NB4 (cell line): Measurements from ENCODE around the gene SLC38A6.
A peak's percentile ranks its signal among the peaks of the same experiment; 100 is the strongest.

Source experiments
- DNase-seq: peaks from one replicate; pipeline ENCODE4 v3.0.0; 2010; ENCODE audit warnings: low read depth
- H3K4me3 ChIP-seq: one replicate; pipeline ENCODE4 v1.5.1; 2011; ENCODE audit warnings: mild to moderate bottlenecking, low read depth, low read length, moderate library complexity
- MYC ChIP-seq: IDR thresholded peaks from 2 replicates; pipeline ENCODE4 v1.6.1; 2011; ENCODE audit warnings: low read depth, low read length
- POLR2A ChIP-seq: IDR thresholded peaks from 2 replicates; pipeline ENCODE4 v1.6.1; 2011; ENCODE audit warnings: mild to moderate bottlenecking; ENCODE audit not compliant: insufficient read length; ENCODE audit errors: extremely low read depth
- TF ChIP-seq, protein P1 (sequence below): IDR thresholded peaks from 2 replicates; pipeline ENCODE4 v1.6.1; 2011; ENCODE audit warnings: low read depth, low read length
- TF ChIP-seq, protein P2 (sequence below): IDR thresholded peaks from one replicate; pipeline ENCODE4 v1.5.1; 2012; ENCODE audit warnings: low read depth, low read length

Gene SLC38A6

DNA sequence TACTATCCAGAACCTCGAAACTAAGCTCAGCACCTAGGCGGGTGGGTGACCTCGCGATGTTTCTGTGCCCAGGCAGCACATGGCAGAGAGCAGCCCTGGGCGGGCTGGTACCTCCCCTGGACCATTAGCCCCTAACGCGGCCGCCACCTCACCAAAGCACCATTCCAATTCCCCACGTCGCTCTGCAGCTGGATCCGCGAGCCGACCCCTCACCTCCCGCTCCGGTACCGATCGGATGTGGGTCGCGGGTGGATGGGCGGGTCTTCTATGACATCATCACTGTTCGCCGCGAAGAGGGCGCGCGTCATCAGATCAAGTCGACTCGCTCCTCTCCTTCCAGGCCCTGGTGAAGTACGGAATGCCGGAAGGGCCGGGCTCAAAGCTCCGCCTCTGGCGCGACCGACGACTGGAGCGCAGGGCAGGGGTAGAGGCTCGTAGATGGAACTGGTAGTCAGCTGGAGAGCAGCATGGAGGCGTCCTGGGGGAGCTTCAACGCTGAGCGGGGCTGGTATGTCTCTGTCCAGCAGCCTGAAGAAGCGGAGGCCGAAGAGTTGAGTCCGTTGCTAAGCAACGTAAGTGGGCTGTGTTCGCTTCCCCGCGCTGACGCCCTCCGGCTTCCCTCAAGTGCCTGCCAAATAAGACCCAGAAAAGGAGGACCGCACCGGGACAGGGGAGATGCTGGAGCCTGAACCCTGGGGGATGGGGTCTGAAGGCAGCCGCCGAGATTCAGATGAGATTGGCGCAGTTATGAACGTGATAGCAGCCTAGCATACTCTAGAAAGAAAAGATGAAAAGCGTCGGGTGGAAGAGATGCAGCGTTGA lies at the start of gene SLC38A6, which contains the start of gene TRMT5:
SLC38A6 (plus strand) TSS at position 435 of the 822 bp plus-strand sequence; CDS start at position 468, 33 bp downstream.
TRMT5 (minus strand) TSS at position 269 of the 822 bp plus-strand sequence; CDS start at position 163, 106 bp downstream.
- TF ChIP-seq POLR2A (peak; percentile 83), MYC (peak; percentile 86)
- TF ChIP-seq, protein P1, sequence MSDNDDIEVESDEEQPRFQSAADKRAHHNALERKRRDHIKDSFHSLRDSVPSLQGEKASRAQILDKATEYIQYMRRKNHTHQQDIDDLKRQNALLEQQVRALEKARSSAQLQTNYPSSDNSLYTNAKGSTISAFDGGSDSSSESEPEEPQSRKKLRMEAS = peak; percentile 78
- TF ChIP-seq, protein P2, sequence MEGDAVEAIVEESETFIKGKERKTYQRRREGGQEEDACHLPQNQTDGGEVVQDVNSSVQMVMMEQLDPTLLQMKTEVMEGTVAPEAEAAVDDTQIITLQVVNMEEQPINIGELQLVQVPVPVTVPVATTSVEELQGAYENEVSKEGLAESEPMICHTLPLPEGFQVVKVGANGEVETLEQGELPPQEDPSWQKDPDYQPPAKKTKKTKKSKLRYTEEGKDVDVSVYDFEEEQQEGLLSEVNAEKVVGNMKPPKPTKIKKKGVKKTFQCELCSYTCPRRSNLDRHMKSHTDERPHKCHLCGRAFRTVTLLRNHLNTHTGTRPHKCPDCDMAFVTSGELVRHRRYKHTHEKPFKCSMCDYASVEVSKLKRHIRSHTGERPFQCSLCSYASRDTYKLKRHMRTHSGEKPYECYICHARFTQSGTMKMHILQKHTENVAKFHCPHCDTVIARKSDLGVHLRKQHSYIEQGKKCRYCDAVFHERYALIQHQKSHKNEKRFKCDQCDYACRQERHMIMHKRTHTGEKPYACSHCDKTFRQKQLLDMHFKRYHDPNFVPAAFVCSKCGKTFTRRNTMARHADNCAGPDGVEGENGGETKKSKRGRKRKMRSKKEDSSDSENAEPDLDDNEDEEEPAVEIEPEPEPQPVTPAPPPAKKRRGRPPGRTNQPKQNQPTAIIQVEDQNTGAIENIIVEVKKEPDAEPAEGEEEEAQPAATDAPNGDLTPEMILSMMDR = no peak
- peak; percentile 90 for DNase-seq
- H3K4me3 ChIP-seq = peak within 1 kb of the TSS; percentile 94

DNA sequence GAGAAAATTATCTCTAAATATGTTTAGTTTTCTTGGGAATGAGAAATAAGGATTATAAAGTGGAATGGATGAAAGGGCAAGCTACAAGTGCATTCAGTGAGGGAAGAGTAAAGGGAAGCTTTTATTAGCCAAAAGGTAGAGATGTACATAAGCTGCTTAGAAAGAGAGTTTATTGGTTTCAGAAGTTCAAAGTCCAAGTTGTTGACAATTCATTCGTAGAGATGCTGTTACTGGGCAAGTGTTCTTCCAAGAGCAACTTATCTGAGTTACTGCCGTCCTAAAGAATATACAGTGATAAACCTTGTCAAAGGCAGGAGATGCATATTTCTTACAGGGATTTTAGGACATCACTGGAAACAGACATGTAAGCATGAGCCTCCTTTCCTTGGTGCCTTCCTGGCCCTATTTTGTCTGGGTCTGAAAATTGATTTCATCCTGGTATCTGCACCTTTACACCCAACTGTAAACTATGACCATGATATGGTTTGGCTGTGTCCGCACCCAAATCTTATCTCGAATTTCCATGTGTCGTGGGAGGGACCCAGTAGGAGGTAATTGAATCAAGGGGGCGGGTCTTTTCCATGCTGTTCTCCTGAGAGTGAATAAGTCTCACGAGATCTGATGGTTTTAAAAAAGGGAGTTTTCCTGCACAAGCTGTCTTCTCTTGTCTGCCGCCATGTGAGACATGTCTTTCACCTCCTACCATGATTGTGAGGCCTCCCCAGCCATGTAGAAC lies 47.0 kb upstream of the SLC38A6 start:
- TF ChIP-seq, protein P2 = no peak
- TF ChIP-seq MYC (no peak), POLR2A (no peak)
- TF ChIP-seq, protein P1 = no peak
- no peak overlapping the region for H3K4me3 ChIP-seq
- no peak for DNase-seq

DNA sequence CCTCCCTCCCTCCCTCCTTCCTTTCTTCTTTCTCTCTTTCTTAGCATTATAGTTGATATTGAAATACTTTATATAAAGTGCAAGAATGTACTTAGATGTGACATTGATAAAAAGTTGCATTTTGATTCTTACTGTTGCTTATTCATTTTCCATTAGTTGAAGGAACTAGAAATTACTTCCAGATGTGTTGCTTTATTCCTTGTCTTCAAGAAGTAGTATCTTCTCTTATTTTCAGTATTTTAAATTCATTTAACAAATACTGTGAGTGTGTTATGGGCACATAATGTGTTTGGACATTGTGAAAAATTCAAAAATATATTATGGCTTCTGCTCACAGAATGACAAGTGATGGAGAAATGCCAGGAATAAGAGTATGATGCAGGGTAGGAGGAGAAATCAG lies 45.7 kb upstream of the SLC38A6 start:
- DNase-seq = no peak
- no peak overlapping the region for H3K4me3 ChIP-seq
- TF ChIP-seq MYC (no peak), POLR2A (no peak)
- TF ChIP-seq, protein P1 = no peak
- TF ChIP-seq, protein P2 = no peak

DNA sequence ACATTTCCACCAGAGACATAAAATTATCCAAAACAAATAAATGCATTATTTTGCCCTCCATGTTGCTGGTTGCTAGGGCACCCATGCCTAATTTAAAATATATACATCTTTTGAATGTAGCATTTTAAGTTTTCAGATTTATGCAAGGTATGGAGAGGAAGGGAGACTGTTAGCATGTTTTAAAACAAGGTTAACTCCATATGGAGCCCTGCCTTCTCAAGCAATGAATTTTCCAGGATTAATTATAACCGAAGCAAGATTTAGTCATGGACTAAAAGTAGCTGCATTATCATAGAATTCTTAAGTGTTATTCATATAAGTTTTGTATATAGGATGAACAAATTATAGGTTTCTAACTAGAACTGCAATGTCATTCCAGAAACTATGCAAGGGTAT lies 37.4 kb upstream of the SLC38A6 start:
- TF ChIP-seq POLR2A = no peak
- TF ChIP-seq MYC = no peak
- TF ChIP-seq, protein P2 = no peak
- TF ChIP-seq, protein P1 = no peak
- H3K4me3 ChIP-seq = no peak overlapping the region
- DNase-seq = no peak

DNA sequence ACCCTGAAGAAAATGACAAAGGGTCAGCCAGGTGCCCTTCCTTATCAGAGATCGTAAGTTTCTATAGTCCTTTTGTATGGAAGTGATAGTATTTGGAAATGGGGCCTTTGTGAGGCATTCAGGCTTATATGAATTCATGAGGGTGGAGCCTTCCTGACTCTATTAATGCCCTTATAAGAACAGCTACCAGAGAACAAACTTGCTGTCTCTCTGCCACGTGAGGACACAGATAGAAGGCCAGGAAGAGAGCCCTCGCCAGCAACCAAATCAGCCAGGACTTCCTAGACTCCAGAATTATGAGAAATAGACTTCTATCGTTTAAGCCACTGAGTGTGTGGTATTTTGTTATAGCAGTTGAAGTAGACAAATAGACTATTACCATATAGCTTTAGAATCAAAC lies 36.8 kb upstream of the SLC38A6 start:
- TF ChIP-seq MYC = no peak
- no peak for TF ChIP-seq POLR2A
- TF ChIP-seq, protein P2 = no peak
- TF ChIP-seq, protein P1 = no peak
- DNase-seq = no peak
- no peak overlapping the region for H3K4me3 ChIP-seq
